ENCODE results near the gene ZBTB38.

GRCh38 chr3:141407047-141407446, 38.7 kb downstream of the ZBTB38 start:
- TF ChIP-seq ZNF274 (IDR thresholded peaks at IDR 0.05; ENCODE audit: low read depth, low read length) = no peak
- TF ChIP-seq YY1 (IDR thresholded peaks at IDR 0.05; ENCODE audit: insufficient read depth, insufficient read length) = no peak
